ENCODE results near the gene RAB7A.

The RAB7A gene

DNA sequence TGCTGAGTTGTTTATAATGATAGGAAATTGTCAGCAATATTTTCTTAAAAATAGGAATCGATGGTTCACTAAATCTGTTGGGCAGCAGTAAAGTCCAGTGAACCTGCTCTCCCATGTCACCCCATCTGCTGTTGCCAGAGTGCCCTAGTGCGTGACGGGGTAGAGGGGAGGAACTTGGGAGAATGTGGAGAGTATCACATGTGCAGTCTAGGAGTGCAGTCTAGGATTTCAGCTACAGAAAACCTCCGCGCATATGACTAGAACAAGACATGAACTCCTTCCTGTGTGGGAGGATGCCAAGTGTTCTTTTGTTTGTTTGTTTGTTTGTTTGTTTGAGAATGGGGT is 78.8 kb downstream of the RAB7A start:
- Histone ChIP-seq H3K14ac (ENCODE audit: low read length) (no peak overlapping the region), H3K79me1 (ENCODE audit: low read depth, low read length) (no peaks in the 10 kb centered on the region), H3K4me2 (ENCODE audit: insufficient read depth, low read length, poor library complexity, severe bottlenecking) (no peak overlapping the region), H3K9ac (ENCODE audit: low read depth, low read length, poor library complexity) (no peak overlapping the region), H3K36me3 (replicated peaks in 1 of 2; ENCODE audit: control insufficient read depth in 2 of 2, insufficient read depth in 2 of 2, low read length in 2 of 2) (peaks cover 26 to 93% of the 10 kb centered on the region in 2 donors), H2BK120ac (ENCODE audit: low read depth, low read length) (no peak overlapping the region), H2BK12ac (ENCODE audit: low read length) (no peak overlapping the region), H4K91ac (ENCODE audit: low read depth, low read length, poor library complexity) (no peak overlapping the region), H4K8ac (ENCODE audit: low read depth, low read length) (no peak overlapping the region), H2BK15ac (ENCODE audit: low read length) (no peak overlapping the region), H3K23ac (ENCODE audit: low read depth, low read length, poor library complexity) (no peak overlapping the region), H3K27ac (replicated peaks; ENCODE audit: low read length) (no peak overlapping the region), H3K18ac (ENCODE audit: low read length) (no peak overlapping the region), H3K27me3 (ENCODE audit: control insufficient read depth in 3 of 3, insufficient read depth in 3 of 3, low read depth in 1 of 3, low read length in 3 of 3) (no peaks in the 10 kb centered on the region), H2AFZ (ENCODE audit: low read length) (no peak overlapping the region), H3K9me3 (replicated peaks in 1 of 2; ENCODE audit: control insufficient read depth in 2 of 2, insufficient read depth in 1 of 2, low read depth in 1 of 2, low read length in 2 of 2) (no peaks in the 10 kb centered on the region), H3K4me1 (ENCODE audit: control insufficient read depth in 2 of 2, insufficient read depth in 1 of 2, low read depth in 1 of 2, low read length in 2 of 2) (peaks cover 0 to 5% of the 10 kb centered on the region in 2 donors), H2BK5ac (ENCODE audit: low read length) (no peak overlapping the region), H3K4me3 (ENCODE audit: low read length in 2 of 2) (no peak overlapping the region), H3K4ac (ENCODE audit: low read length) (no peak overlapping the region), H2AK5ac (ENCODE audit: low read depth, low read length) (no peak overlapping the region)
- no CpG with 5 or more reads among the region's 5 CpGs for WGBS, 2 donors (ENCODE audit: extremely low coverage in 2 of 2, insufficient read length in 2 of 2, insufficient replicate concordance in 1 of 2)
- DNase-seq (ENCODE audit: low spot score): no peak

DNA sequence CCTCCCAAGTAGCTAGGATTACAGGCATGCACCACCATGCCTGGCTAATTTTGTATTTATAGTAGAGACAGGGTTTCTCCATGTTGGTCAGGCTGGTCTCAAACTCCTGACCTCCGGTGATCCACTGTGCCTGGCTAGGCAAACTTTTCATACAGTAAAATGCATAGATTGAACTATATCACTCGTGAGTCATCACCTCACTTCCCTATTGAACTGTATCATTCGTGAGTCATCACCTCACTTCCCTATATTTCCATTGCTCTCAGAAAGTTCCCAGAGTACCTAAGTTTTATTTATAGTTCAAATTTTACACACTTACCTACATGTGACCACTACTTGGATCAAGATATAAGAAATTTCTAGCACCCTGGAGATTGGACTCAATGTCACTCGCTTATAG is 79.8 kb downstream of the RAB7A start:
- Histone ChIP-seq H3K27me3 (ENCODE audit: control insufficient read depth in 3 of 3, insufficient read depth in 3 of 3, low read depth in 1 of 3, low read length in 3 of 3) (no peaks in the 10 kb centered on the region), H2AFZ (ENCODE audit: low read length) (no peak overlapping the region), H3K4me1 (ENCODE audit: control insufficient read depth in 2 of 2, insufficient read depth in 1 of 2, low read depth in 1 of 2, low read length in 2 of 2) (peaks cover 0 to 5% of the 10 kb centered on the region in 2 donors), H3K18ac (ENCODE audit: low read length) (no peak overlapping the region), H3K36me3 (replicated peaks in 1 of 2; ENCODE audit: control insufficient read depth in 2 of 2, insufficient read depth in 2 of 2, low read length in 2 of 2) (peaks cover 27 to 90% of the 10 kb centered on the region in 2 donors), H2AK5ac (ENCODE audit: low read depth, low read length) (no peak overlapping the region), H4K8ac (ENCODE audit: low read depth, low read length) (no peak overlapping the region), H2BK15ac (ENCODE audit: low read length) (no peak overlapping the region), H3K4ac (ENCODE audit: low read length) (no peak overlapping the region), H3K4me3 (ENCODE audit: low read length in 2 of 2) (no peak overlapping the region), H2BK12ac (ENCODE audit: low read length) (no peak overlapping the region), H3K4me2 (ENCODE audit: insufficient read depth, low read length, poor library complexity, severe bottlenecking) (no peak overlapping the region), H3K9ac (ENCODE audit: low read depth, low read length, poor library complexity) (no peak overlapping the region), H4K91ac (ENCODE audit: low read depth, low read length, poor library complexity) (no peak overlapping the region), H3K9me3 (replicated peaks in 1 of 2; ENCODE audit: control insufficient read depth in 2 of 2, insufficient read depth in 1 of 2, low read depth in 1 of 2, low read length in 2 of 2) (no peaks in the 10 kb centered on the region), H3K14ac (ENCODE audit: low read length) (no peak overlapping the region), H3K23ac (ENCODE audit: low read depth, low read length, poor library complexity) (no peak overlapping the region), H2BK5ac (ENCODE audit: low read length) (no peak overlapping the region), H3K79me1 (ENCODE audit: low read depth, low read length) (no peaks in the 10 kb centered on the region), H2BK120ac (ENCODE audit: low read depth, low read length) (no peak overlapping the region), H3K27ac (replicated peaks; ENCODE audit: low read length) (no peak overlapping the region)
- WGBS, 2 donors (ENCODE audit: extremely low coverage in 2 of 2, insufficient read length in 2 of 2, insufficient replicate concordance in 1 of 2): no CpG with 5 or more reads among the region's 4 CpGs
- DNase-seq (ENCODE audit: low spot score): no peak

DNA sequence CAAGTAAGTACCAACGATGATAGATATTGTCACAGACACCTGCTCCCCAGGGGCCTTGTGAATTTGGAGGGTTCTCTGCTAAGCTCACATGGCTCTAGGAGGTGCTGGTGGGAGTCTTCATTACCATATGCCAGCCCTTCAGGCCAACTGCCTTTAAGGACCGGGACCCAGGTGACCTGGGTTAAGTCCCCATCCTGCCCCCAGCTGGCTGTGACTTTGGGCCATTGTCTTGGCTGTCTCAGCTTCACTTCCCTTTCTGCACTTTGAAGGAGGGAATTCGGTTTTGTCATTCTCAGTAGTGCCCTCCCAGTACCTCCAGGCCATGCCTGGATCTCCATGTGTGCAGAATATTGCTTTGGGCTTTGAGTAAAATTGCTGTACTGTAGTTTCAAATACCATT is 80.6 kb downstream of the RAB7A start:
- H3K4me2 ChIP-seq (ENCODE audit: insufficient read depth, low read length, poor library complexity, severe bottlenecking): no peak overlapping the region
- H2BK5ac ChIP-seq (ENCODE audit: low read length): no peak overlapping the region
- H4K91ac ChIP-seq (ENCODE audit: low read depth, low read length, poor library complexity): no peak overlapping the region
- no peak overlapping the region for H2BK15ac ChIP-seq (ENCODE audit: low read length)
- H3K9ac ChIP-seq (ENCODE audit: low read depth, low read length, poor library complexity): no peak overlapping the region
- no CpG with 5 or more reads among the region's 3 CpGs for WGBS, 2 donors (ENCODE audit: extremely low coverage in 2 of 2, insufficient read length in 2 of 2, insufficient replicate concordance in 1 of 2)
- peaks cover 0 to 5% of the 10 kb centered on the region in 2 donors for H3K4me1 ChIP-seq (ENCODE audit: control insufficient read depth in 2 of 2, insufficient read depth in 1 of 2, low read depth in 1 of 2, low read length in 2 of 2)
- no peak overlapping the region for H3K14ac ChIP-seq (ENCODE audit: low read length)
- peaks cover 27 to 89% of the 10 kb centered on the region in 2 donors for H3K36me3 ChIP-seq (replicated peaks in 1 of 2; ENCODE audit: control insufficient read depth in 2 of 2, insufficient read depth in 2 of 2, low read length in 2 of 2)
- no peak overlapping the region for H3K4ac ChIP-seq (ENCODE audit: low read length)
- no peak overlapping the region for H2BK120ac ChIP-seq (ENCODE audit: low read depth, low read length)
- no peak overlapping the region for H2AFZ ChIP-seq (ENCODE audit: low read length)
- H3K27me3 ChIP-seq (ENCODE audit: control insufficient read depth in 3 of 3, insufficient read depth in 3 of 3, low read depth in 1 of 3, low read length in 3 of 3): no peaks in the 10 kb centered on the region
- peak overlapping the region; percentile 74 for H4K8ac ChIP-seq (ENCODE audit: low read depth, low read length)
- H2AK5ac ChIP-seq (ENCODE audit: low read depth, low read length): no peak overlapping the region
- H3K9me3 ChIP-seq (replicated peaks in 1 of 2; ENCODE audit: control insufficient read depth in 2 of 2, insufficient read depth in 1 of 2, low read depth in 1 of 2, low read length in 2 of 2): no peaks in the 10 kb centered on the region
- H3K23ac ChIP-seq (ENCODE audit: low read depth, low read length, poor library complexity): no peak overlapping the region
- H3K79me1 ChIP-seq (ENCODE audit: low read depth, low read length): no peaks in the 10 kb centered on the region
- H3K18ac ChIP-seq (ENCODE audit: low read length): no peak overlapping the region
- H2BK12ac ChIP-seq (ENCODE audit: low read length): no peak overlapping the region
- no peak overlapping the region for H3K27ac ChIP-seq (replicated peaks; ENCODE audit: low read length)
- no peak overlapping the region for H3K4me3 ChIP-seq (ENCODE audit: low read length in 2 of 2)
- no peak for DNase-seq (ENCODE audit: low spot score)

- Histone ChIP-seq H2AK5ac (ENCODE audit: low read depth, low read length) (no peak overlapping the region), H4K91ac (ENCODE audit: low read depth, low read length, poor library complexity) (no peak overlapping the region), H2BK120ac (ENCODE audit: low read depth, low read length) (no peak overlapping the region), H2BK15ac (ENCODE audit: low read length) (no peak overlapping the region), H3K23ac (ENCODE audit: low read depth, low read length, poor library complexity) (peak overlapping the region; percentile 20), H3K4me3 (ENCODE audit: low read length in 2 of 2) (no peak overlapping the region), H2BK12ac (ENCODE audit: low read length) (no peak overlapping the region), H3K9ac (ENCODE audit: low read depth, low read length, poor library complexity) (no peak overlapping the region), H3K79me1 (ENCODE audit: low read depth, low read length) (no peaks in the 10 kb centered on the region), H4K8ac (ENCODE audit: low read depth, low read length) (no peak overlapping the region), H3K4ac (ENCODE audit: low read length) (no peak overlapping the region), H3K36me3 (replicated peaks in 1 of 2; ENCODE audit: control insufficient read depth in 2 of 2, insufficient read depth in 2 of 2, low read length in 2 of 2) (peaks cover 27 to 90% of the 10 kb centered on the region in 2 donors), H3K9me3 (replicated peaks in 1 of 2; ENCODE audit: control insufficient read depth in 2 of 2, insufficient read depth in 1 of 2, low read depth in 1 of 2, low read length in 2 of 2) (no peaks in the 10 kb centered on the region), H3K14ac (ENCODE audit: low read length) (no peak overlapping the region), H3K27ac (replicated peaks; ENCODE audit: low read length) (no peak overlapping the region), H3K27me3 (ENCODE audit: control insufficient read depth in 3 of 3, insufficient read depth in 3 of 3, low read depth in 1 of 3, low read length in 3 of 3) (no peaks in the 10 kb centered on the region), H2AFZ (ENCODE audit: low read length) (no peak overlapping the region), H3K4me2 (ENCODE audit: insufficient read depth, low read length, poor library complexity, severe bottlenecking) (no peak overlapping the region), H3K4me1 (ENCODE audit: control insufficient read depth in 2 of 2, insufficient read depth in 1 of 2, low read depth in 1 of 2, low read length in 2 of 2) (peaks cover 0 to 5% of the 10 kb centered on the region in 2 donors), H2BK5ac (ENCODE audit: low read length) (no peak overlapping the region), H3K18ac (ENCODE audit: low read length) (no peak overlapping the region)
- WGBS, 2 donors (ENCODE audit: extremely low coverage in 2 of 2, insufficient read length in 2 of 2, insufficient replicate concordance in 1 of 2): no CpG with 5 or more reads among the region's 9 CpGs
- no peak for DNase-seq (ENCODE audit: low spot score)
Observed at GRCh38 chr3:128807186-128807830, 81.3 kb downstream of the RAB7A start.
